ENCODE measurements around the gene IL7R. TPM values are rescaled to one million over a fixed set of nuclear protein-coding genes. Genes with fewer than 3 reads are reported as not detected.

The IL7R gene
- total and polyA plus RNA-seq, 2 donors (not counting 3 experiments of a cell fraction or from before 2014, with no cell fraction given): 1.0 to 1.2 TPM

GRCh38 chr5:35826056-35826455, 30.6 kb upstream of the IL7R start:
- intact Hi-C loops (cut with micrococcal nuclease): no loop called here
- no peak for TF ChIP-seq POLR2A (IDR thresholded peaks at IDR 0.05; ENCODE audit: low read depth, low read length)
- TF ChIP-seq, protein P1, sequence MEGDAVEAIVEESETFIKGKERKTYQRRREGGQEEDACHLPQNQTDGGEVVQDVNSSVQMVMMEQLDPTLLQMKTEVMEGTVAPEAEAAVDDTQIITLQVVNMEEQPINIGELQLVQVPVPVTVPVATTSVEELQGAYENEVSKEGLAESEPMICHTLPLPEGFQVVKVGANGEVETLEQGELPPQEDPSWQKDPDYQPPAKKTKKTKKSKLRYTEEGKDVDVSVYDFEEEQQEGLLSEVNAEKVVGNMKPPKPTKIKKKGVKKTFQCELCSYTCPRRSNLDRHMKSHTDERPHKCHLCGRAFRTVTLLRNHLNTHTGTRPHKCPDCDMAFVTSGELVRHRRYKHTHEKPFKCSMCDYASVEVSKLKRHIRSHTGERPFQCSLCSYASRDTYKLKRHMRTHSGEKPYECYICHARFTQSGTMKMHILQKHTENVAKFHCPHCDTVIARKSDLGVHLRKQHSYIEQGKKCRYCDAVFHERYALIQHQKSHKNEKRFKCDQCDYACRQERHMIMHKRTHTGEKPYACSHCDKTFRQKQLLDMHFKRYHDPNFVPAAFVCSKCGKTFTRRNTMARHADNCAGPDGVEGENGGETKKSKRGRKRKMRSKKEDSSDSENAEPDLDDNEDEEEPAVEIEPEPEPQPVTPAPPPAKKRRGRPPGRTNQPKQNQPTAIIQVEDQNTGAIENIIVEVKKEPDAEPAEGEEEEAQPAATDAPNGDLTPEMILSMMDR (IDR thresholded peaks at IDR 0.05; ENCODE audit: extremely low read depth in 1 of 2, insufficient read depth in 1 of 2, low read depth in 1 of 2, low read length in 2 of 2): no peak
- TF ChIP-seq FOS (IDR thresholded peaks at IDR 0.05; ENCODE audit: borderline replicate concordance, insufficient read depth, low read length): no peak
- TF ChIP-seq JUN (IDR thresholded peaks at IDR 0.05; ENCODE audit: borderline replicate concordance, insufficient read depth, insufficient read length, low read depth): no peak
- no peak for TF ChIP-seq MYC (IDR thresholded peaks at IDR 0.05; ENCODE audit: low read depth, low read length)
- TF ChIP-seq GATA2 (IDR thresholded peaks at IDR 0.05; ENCODE audit: insufficient read depth, insufficient read length, low read depth, low read length): no peak
- Histone ChIP-seq H2AFZ (ENCODE audit: low read depth, low read length) (no peak overlapping the region), H3K4me3 (replicated peaks in 1 of 3; ENCODE audit: insufficient read depth in 1 of 3, low read depth in 1 of 3, low read length in 3 of 3) (no peak overlapping the region), H3K4me1 (ENCODE audit: control insufficient read depth, extremely low read depth, insufficient read depth, low read length) (no peaks in the 10 kb centered on the region), H3K4me2 (ENCODE audit: insufficient read depth, low read length) (no peak overlapping the region), H4K20me1 (replicated peaks; ENCODE audit: control insufficient read depth, extremely low read depth, insufficient read depth, low read length) (no peaks in the 10 kb centered on the region), H3K27ac (ENCODE audit: insufficient read depth, low read depth, low read length) (no peak overlapping the region), H3K79me2 (ENCODE audit: control insufficient read depth, insufficient read depth, low read length) (no peaks in the 10 kb centered on the region), H3K36me3 (ENCODE audit: control insufficient read depth in 2 of 2, extremely low read depth in 1 of 2, insufficient read depth in 2 of 2, low read length in 2 of 2) (no peaks in the 10 kb centered on the region), H3K9ac (replicated peaks; ENCODE audit: extremely low read depth, insufficient read depth, low read length) (no peak overlapping the region), H3K9me3 (replicated peaks; ENCODE audit: control insufficient read depth, insufficient read depth, low read length) (no peaks in the 10 kb centered on the region), H3K27me3 (ENCODE audit: control insufficient read depth in 2 of 2, insufficient read depth in 2 of 2, low read length in 2 of 2) (peaks cover 0 to 5% of the 10 kb centered on the region in 2 experiments), H3K9me1 (replicated peaks; ENCODE audit: control insufficient read depth, extremely low read depth, insufficient read depth, low read length) (no peaks in the 10 kb centered on the region)
- BruUV-seq (replicated peaks): no TSS peak
- DNase-seq (ENCODE audit: low read depth, low spot score) (no peak), FAIRE-seq (no peak)
- POLR2A ChIA-PET: no interaction called here
- dilution Hi-C loops (cut with MboI; ENCODE audit: extremely low pct_ligation_motif_present, low sequenced_read_pairs): no loop called here
- CTCF ChIA-PET: interaction anchor here (1.8 kb wide), 1 partner anchor 13 kb away, joined by 6 read pairs; no protein-coding TSS in a partner anchor

DNA sequence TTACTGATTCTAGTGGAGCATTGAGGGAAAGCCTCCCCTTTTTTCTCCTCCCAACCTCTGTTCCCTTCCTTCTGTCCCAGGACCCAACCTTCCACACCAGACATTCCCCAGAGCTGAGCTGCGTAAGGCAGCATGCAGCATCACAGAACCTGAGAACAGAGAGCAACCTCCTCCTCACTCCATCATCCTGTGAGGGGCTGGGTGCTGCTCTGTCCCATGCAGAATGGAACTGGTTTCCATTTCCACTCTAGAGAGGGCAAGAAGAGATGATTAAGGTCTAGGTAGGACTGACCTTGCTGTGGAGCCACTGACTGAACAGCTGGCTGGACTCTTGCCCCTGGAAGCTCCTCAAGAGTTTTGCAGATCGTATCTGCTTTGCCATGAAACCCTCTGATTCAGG, 30.1 kb upstream of the IL7R start:
- CTCF ChIA-PET: interaction anchor here (1.1 to 1.8 kb wide), 2 partner anchors 11 to 13 kb away, joined by 4 to 6 read pairs; no protein-coding TSS in a partner anchor
- no TSS peak for BruUV-seq (replicated peaks)

More for the DNA sequence above, 30.1 kb upstream of the IL7R start:
- H3K4me3 ChIP-seq (replicated peaks in 1 of 3; ENCODE audit: insufficient read depth in 1 of 3, low read depth in 1 of 3, low read length in 3 of 3): no peak overlapping the region
- POLR2A ChIA-PET: no interaction called here
- H3K36me3 ChIP-seq (ENCODE audit: control insufficient read depth in 2 of 2, extremely low read depth in 1 of 2, insufficient read depth in 2 of 2, low read length in 2 of 2): no peaks in the 10 kb centered on the region
- H3K9me3 ChIP-seq (replicated peaks; ENCODE audit: control insufficient read depth, insufficient read depth, low read length): no peaks in the 10 kb centered on the region
- H3K27ac ChIP-seq (ENCODE audit: insufficient read depth, low read depth, low read length): no peak overlapping the region
- no peak overlapping the region for H3K4me2 ChIP-seq (ENCODE audit: insufficient read depth, low read length)
- no peaks in the 10 kb centered on the region for H3K79me2 ChIP-seq (ENCODE audit: control insufficient read depth, insufficient read depth, low read length)
- no peak overlapping the region for H3K9ac ChIP-seq (replicated peaks; ENCODE audit: extremely low read depth, insufficient read depth, low read length)
- H3K4me1 ChIP-seq (ENCODE audit: control insufficient read depth, extremely low read depth, insufficient read depth, low read length): no peaks in the 10 kb centered on the region
- no peak for FAIRE-seq
- H3K9me1 ChIP-seq (replicated peaks; ENCODE audit: control insufficient read depth, extremely low read depth, insufficient read depth, low read length): no peaks in the 10 kb centered on the region
- dilution Hi-C loops (cut with MboI; ENCODE audit: extremely low pct_ligation_motif_present, low sequenced_read_pairs): no loop called here
- H3K27me3 ChIP-seq (ENCODE audit: control insufficient read depth in 2 of 2, insufficient read depth in 2 of 2, low read length in 2 of 2): peaks cover 0 to 3% of the 10 kb centered on the region in 2 experiments
- intact Hi-C loops (cut with micrococcal nuclease): no loop called here
- H4K20me1 ChIP-seq (replicated peaks; ENCODE audit: control insufficient read depth, extremely low read depth, insufficient read depth, low read length): no peaks in the 10 kb centered on the region
- TF ChIP-seq MYC (IDR thresholded peaks at IDR 0.05; ENCODE audit: low read depth, low read length) (no peak), EZH2 (IDR thresholded peaks at IDR 0.05; ENCODE audit: borderline replicate concordance, low read depth, low read length, severe bottlenecking) (no peak), FOS (IDR thresholded peaks at IDR 0.05; ENCODE audit: borderline replicate concordance, insufficient read depth, low read length) (no peak)
- TF ChIP-seq, protein P1 (IDR thresholded peaks at IDR 0.05; ENCODE audit: extremely low read depth in 1 of 2, insufficient read depth in 1 of 2, low read depth in 1 of 2, low read length in 2 of 2): no peak
- no peak for DNase-seq (ENCODE audit: low read depth, low spot score)
- H2AFZ ChIP-seq (ENCODE audit: low read depth, low read length): no peak overlapping the region

Data from endothelial cell of umbilical vein (primary cell).